ENCODE results near the gene GPR87.
A peak's percentile ranks its signal among the peaks of the same experiment; 100 is the strongest.

Gene GPR87

GRCh38 chr3:151356794-151357462 is 40.3 kb upstream of the GPR87 start:
- Histone ChIP-seq H3K4me2 (ENCODE audit: insufficient read depth, low read length) (no peak overlapping the region), H3K4me3 (ENCODE audit: low read depth in 1 of 2, low read length in 2 of 2) (no peak overlapping the region), H2AFZ (ENCODE audit: low read depth, low read length) (no peak overlapping the region), H3K9ac (ENCODE audit: low read depth, low read length) (no peak overlapping the region), H3K27me3 (ENCODE audit: insufficient read depth, low read length, poor library complexity) (no peaks in the 10 kb centered on the region), H3K4me1 (ENCODE audit: insufficient read depth, low read length) (peaks cover 16% of the 10 kb centered on the region), H3K79me2 (ENCODE audit: insufficient read depth, low read length) (no peaks in the 10 kb centered on the region), H3K36me3 (ENCODE audit: insufficient read depth, low read length) (no peaks in the 10 kb centered on the region), H3K9me3 (ENCODE audit: insufficient read depth, low read length, severe bottlenecking) (no peaks in the 10 kb centered on the region), H3K27ac (ENCODE audit: low read length) (no peak overlapping the region), H4K20me1 (ENCODE audit: insufficient read depth, low read length) (no peaks in the 10 kb centered on the region)
- ATAC-seq (ENCODE audit: insufficient read depth, low read depth) (peak; percentile 82), DNase-seq (peak; percentile 20)
- TF ChIP-seq EZH2 (IDR thresholded peaks at IDR 0.05; ENCODE audit: borderline replicate concordance, low read depth, low read length, severe bottlenecking) (no peak), CTCF (IDR thresholded peaks at IDR 0.05; ENCODE audit: borderline replicate concordance, extremely low read depth, low read length, poor library complexity, severe bottlenecking) (no peak)

- no peak overlapping the region for H3K27ac ChIP-seq (ENCODE audit: low read length)
- no peak for TF ChIP-seq CTCF (IDR thresholded peaks at IDR 0.05; ENCODE audit: borderline replicate concordance, extremely low read depth, low read length, poor library complexity, severe bottlenecking)
- no peak for TF ChIP-seq EZH2 (IDR thresholded peaks at IDR 0.05; ENCODE audit: borderline replicate concordance, low read depth, low read length, severe bottlenecking)
These were observed 35.0 kb upstream of the GPR87 start for GRCh38 chr3:151351648-151352047.

GRCh38 chr3:151351219-151351618 is 34.6 kb upstream of the GPR87 start:
- TF ChIP-seq EZH2 (IDR thresholded peaks at IDR 0.05; ENCODE audit: borderline replicate concordance, low read depth, low read length, severe bottlenecking) = no peak
- no peak for TF ChIP-seq CTCF (IDR thresholded peaks at IDR 0.05; ENCODE audit: borderline replicate concordance, extremely low read depth, low read length, poor library complexity, severe bottlenecking)
- Histone ChIP-seq H3K27me3 (ENCODE audit: insufficient read depth, low read length, poor library complexity) (no peaks in the 10 kb centered on the region), H3K9ac (ENCODE audit: low read depth, low read length) (no peak overlapping the region), H3K36me3 (ENCODE audit: insufficient read depth, low read length) (no peaks in the 10 kb centered on the region), H4K20me1 (ENCODE audit: insufficient read depth, low read length) (no peaks in the 10 kb centered on the region), H3K9me3 (ENCODE audit: insufficient read depth, low read length, severe bottlenecking) (no peaks in the 10 kb centered on the region), H3K27ac (ENCODE audit: low read length) (no peak overlapping the region), H3K79me2 (ENCODE audit: insufficient read depth, low read length) (no peaks in the 10 kb centered on the region), H3K4me3 (ENCODE audit: low read depth in 1 of 2, low read length in 2 of 2) (no peak overlapping the region), H2AFZ (ENCODE audit: low read depth, low read length) (no peak overlapping the region), H3K4me2 (ENCODE audit: insufficient read depth, low read length) (no peak overlapping the region), H3K4me1 (ENCODE audit: insufficient read depth, low read length) (no peaks in the 10 kb centered on the region)
- ATAC-seq (ENCODE audit: insufficient read depth, low read depth) (no peak), DNase-seq (no peak)

More at GRCh38 chr3:151351648-151352047, 35.0 kb upstream of the GPR87 start:
- DNase-seq = no peak
- no peak overlapping the region for H3K4me3 ChIP-seq (ENCODE audit: low read depth in 1 of 2, low read length in 2 of 2)
- H3K9me3 ChIP-seq (ENCODE audit: insufficient read depth, low read length, severe bottlenecking) = no peaks in the 10 kb centered on the region
- peaks cover 3% of the 10 kb centered on the region for H3K4me1 ChIP-seq (ENCODE audit: insufficient read depth, low read length)
- no peak overlapping the region for H3K4me2 ChIP-seq (ENCODE audit: insufficient read depth, low read length)
- no peaks in the 10 kb centered on the region for H3K36me3 ChIP-seq (ENCODE audit: insufficient read depth, low read length)
- no peak overlapping the region for H3K9ac ChIP-seq (ENCODE audit: low read depth, low read length)
- no peaks in the 10 kb centered on the region for H4K20me1 ChIP-seq (ENCODE audit: insufficient read depth, low read length)
- no peak overlapping the region for H2AFZ ChIP-seq (ENCODE audit: low read depth, low read length)
- no peaks in the 10 kb centered on the region for H3K79me2 ChIP-seq (ENCODE audit: insufficient read depth, low read length)
- no peak for ATAC-seq (ENCODE audit: insufficient read depth, low read depth)
- H3K27me3 ChIP-seq (ENCODE audit: insufficient read depth, low read length, poor library complexity) = no peaks in the 10 kb centered on the region
